ENCODE results near the gene LRRK2.
"Not testable (repeated sequence)": the region's sequence is repeated elsewhere in the genome, so short reads cannot be mapped to it uniquely, and the experiment has no call there.

The LRRK2 gene

DNA sequence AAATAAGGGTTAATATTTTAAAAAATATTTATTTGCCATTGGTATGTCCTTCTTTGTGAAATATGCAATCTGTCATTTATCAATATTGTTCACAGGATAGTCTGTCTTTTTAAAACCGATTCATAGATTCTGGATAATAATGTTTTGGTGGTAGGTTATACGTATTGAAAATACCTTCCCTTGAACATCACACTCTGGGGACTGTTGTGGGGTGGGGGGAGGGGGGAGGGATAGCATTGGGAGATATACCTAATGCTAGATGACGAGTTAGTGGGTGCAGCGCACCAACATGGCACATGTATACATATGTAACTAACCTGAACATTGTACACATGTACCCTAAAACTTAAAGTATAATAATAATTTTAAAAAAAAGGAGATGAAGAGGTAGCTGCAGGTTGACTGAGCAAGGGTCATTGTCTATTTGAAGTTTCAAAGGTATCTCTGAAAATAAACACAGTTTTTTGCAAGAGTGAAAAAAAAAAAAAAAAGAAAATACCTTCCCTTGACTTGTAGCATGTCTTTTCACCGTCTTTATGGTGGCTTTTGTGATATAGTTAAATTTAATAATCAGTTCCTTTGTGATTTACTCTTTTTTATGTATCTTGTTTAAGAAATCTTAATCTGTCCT, 19.8 kb downstream of the LRRK2 start:
- H3K27me3 Mint-ChIP-seq; H3K36me3 Mint-ChIP-seq (ENCODE audit: insufficient read depth); H3K27ac Mint-ChIP-seq; H3K9me3 Mint-ChIP-seq; DNase-seq; H3K4me1 Mint-ChIP-seq (ENCODE audit: low read depth in 2 of 2); ATAC-seq (replicated peaks); H3K4me3 Mint-ChIP-seq: not testable (repeated sequence)

- no peak for ATAC-seq (replicated peaks)
- no peak for DNase-seq
- no peaks in the 10 kb centered on the region for H3K36me3 Mint-ChIP-seq (ENCODE audit: insufficient read depth)
- no peaks in the 10 kb centered on the region for H3K9me3 Mint-ChIP-seq
- H3K27me3 Mint-ChIP-seq, result no peaks in the 10 kb centered on the region
- H3K27ac Mint-ChIP-seq, result no peak overlapping the region
- no peaks in the 10 kb centered on the region for H3K4me1 Mint-ChIP-seq (ENCODE audit: low read depth in 2 of 2)
- no peak overlapping the region for H3K4me3 Mint-ChIP-seq
Measured at GRCh38 chr12:40248034-40248433, 23.2 kb downstream of the LRRK2 start.

GRCh38 chr12:40248585-40249297, 23.9 kb downstream of the LRRK2 start:
- ATAC-seq (replicated peaks) (no peak), DNase-seq (no peak)
- Mint-ChIP-seq H3K9me3 (no peaks in the 10 kb centered on the region), H3K36me3 (ENCODE audit: insufficient read depth) (no peaks in the 10 kb centered on the region), H3K27me3 (no peaks in the 10 kb centered on the region), H3K27ac (no peak overlapping the region), H3K4me3 (no peak overlapping the region), H3K4me1 (ENCODE audit: low read depth in 2 of 2) (no peaks in the 10 kb centered on the region)

- H3K4me1 Mint-ChIP-seq (ENCODE audit: low read depth in 2 of 2); ATAC-seq (replicated peaks); DNase-seq; H3K9me3 Mint-ChIP-seq; H3K4me3 Mint-ChIP-seq; H3K36me3 Mint-ChIP-seq (ENCODE audit: insufficient read depth); H3K27ac Mint-ChIP-seq; H3K27me3 Mint-ChIP-seq: not testable (repeated sequence)
Measured at GRCh38 chr12:40250652-40251051, 25.9 kb downstream of the LRRK2 start.

DNA sequence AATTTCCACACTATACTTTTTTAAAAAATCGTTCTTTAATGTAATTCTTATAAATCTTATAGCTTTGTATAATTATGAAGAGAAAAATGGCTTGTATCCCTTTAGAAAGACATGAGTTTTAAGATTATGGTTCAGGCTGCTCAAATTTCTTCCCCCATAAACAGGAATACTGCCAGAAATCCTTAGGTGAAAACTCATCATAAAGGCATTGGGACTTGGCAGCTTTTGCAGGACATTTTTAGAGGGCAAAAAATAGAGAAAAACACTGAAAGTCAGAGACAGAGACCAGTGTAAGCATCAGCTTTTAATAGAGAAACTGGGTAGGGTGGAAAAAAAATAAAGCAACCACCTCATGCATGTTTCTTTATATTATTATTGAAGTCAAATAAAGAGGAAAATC, 29.1 kb downstream of the LRRK2 start:
- Mint-ChIP-seq H3K4me1 (ENCODE audit: low read depth in 2 of 2) (no peaks in the 10 kb centered on the region), H3K36me3 (ENCODE audit: insufficient read depth) (no peaks in the 10 kb centered on the region), H3K27me3 (no peaks in the 10 kb centered on the region), H3K9me3 (no peaks in the 10 kb centered on the region), H3K27ac (no peak overlapping the region), H3K4me3 (no peak overlapping the region)
- ATAC-seq (replicated peaks) (no peak), DNase-seq (no peak)

- no peak for DNase-seq
- no peaks in the 10 kb centered on the region for H3K36me3 Mint-ChIP-seq (ENCODE audit: insufficient read depth)
- H3K27ac Mint-ChIP-seq, result no peak overlapping the region
- no peaks in the 10 kb centered on the region for H3K9me3 Mint-ChIP-seq
- H3K4me3 Mint-ChIP-seq, result no peak overlapping the region
- H3K4me1 Mint-ChIP-seq (ENCODE audit: low read depth in 2 of 2), result no peaks in the 10 kb centered on the region
- no peaks in the 10 kb centered on the region for H3K27me3 Mint-ChIP-seq
- no peak for ATAC-seq (replicated peaks)
Measured at GRCh38 chr12:40254455-40255085, 29.8 kb downstream of the LRRK2 start.

DNA sequence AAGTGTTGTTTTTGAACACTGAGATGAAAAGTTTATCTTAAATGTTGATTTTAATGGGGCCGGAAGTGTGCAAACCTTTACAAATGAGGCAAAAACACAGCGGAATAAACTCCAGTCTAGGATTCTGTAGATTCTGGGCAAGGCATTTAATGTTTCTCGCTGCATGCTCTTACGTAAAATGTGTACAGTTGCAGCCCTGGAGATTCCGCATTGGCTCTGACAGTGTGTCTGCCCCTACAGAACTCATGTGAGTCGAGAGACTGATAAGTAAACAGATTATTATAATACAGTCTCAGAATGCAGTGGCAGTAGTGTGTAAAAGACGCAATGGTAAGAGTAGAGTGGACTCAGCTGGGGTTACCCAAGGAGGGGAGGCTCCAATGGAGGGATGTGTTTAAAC, 33.6 kb downstream of the LRRK2 start:
- no peak overlapping the region for H3K4me3 Mint-ChIP-seq
- H3K27me3 Mint-ChIP-seq, result no peaks in the 10 kb centered on the region
- no peak for ATAC-seq (replicated peaks)
- no peak overlapping the region for H3K27ac Mint-ChIP-seq
- DNase-seq, result no peak
- no peaks in the 10 kb centered on the region for H3K4me1 Mint-ChIP-seq (ENCODE audit: low read depth in 2 of 2)
- H3K36me3 Mint-ChIP-seq (ENCODE audit: insufficient read depth), result no peaks in the 10 kb centered on the region
- H3K9me3 Mint-ChIP-seq, result peaks cover 0 to 7% of the 10 kb centered on the region in 2 donors

- Mint-ChIP-seq H3K4me1 (ENCODE audit: low read depth in 2 of 2) (no peaks in the 10 kb centered on the region), H3K9me3 (peaks cover 0 to 7% of the 10 kb centered on the region in 2 donors), H3K36me3 (ENCODE audit: insufficient read depth) (no peaks in the 10 kb centered on the region), H3K27me3 (no peaks in the 10 kb centered on the region), H3K27ac (no peak overlapping the region), H3K4me3 (no peak overlapping the region)
- ATAC-seq (replicated peaks) (no peak), DNase-seq (no peak)
Measured at GRCh38 chr12:40261937-40262336, 37.1 kb downstream of the LRRK2 start.

GRCh38 chr12:40262657-40263056, 37.9 kb downstream of the LRRK2 start:
- no peak overlapping the region for H3K27ac Mint-ChIP-seq
- no peak for ATAC-seq (replicated peaks)
- H3K36me3 Mint-ChIP-seq (ENCODE audit: insufficient read depth), result no peaks in the 10 kb centered on the region

GRCh38 chr12:40263616-40264409, 39.0 kb downstream of the LRRK2 start:
- ATAC-seq (replicated peaks) (no peak), DNase-seq (no peak)
- Mint-ChIP-seq H3K27ac (no peak overlapping the region), H3K4me1 (ENCODE audit: low read depth in 2 of 2) (no peaks in the 10 kb centered on the region), H3K4me3 (no peak overlapping the region), H3K27me3 (no peaks in the 10 kb centered on the region), H3K9me3 (peaks cover 0 to 7% of the 10 kb centered on the region in 2 donors), H3K36me3 (ENCODE audit: insufficient read depth) (no peaks in the 10 kb centered on the region)

More at GRCh38 chr12:40262657-40263056, 37.9 kb downstream of the LRRK2 start:
- peaks cover 0 to 7% of the 10 kb centered on the region in 2 donors for H3K9me3 Mint-ChIP-seq
- H3K4me1 Mint-ChIP-seq (ENCODE audit: low read depth in 2 of 2), result no peaks in the 10 kb centered on the region
- H3K27me3 Mint-ChIP-seq, result no peaks in the 10 kb centered on the region
- DNase-seq, result no peak
- H3K4me3 Mint-ChIP-seq, result no peak overlapping the region

GRCh38 chr12:40271981-40272664, 47.3 kb downstream of the LRRK2 start:
- no peaks in the 10 kb centered on the region for H3K36me3 Mint-ChIP-seq (ENCODE audit: insufficient read depth)
- H3K27me3 Mint-ChIP-seq, result no peaks in the 10 kb centered on the region
- H3K9me3 Mint-ChIP-seq, result no peaks in the 10 kb centered on the region
- ATAC-seq (replicated peaks) (no peak), DNase-seq (no peak)
- no peak overlapping the region for H3K27ac Mint-ChIP-seq
- no peaks in the 10 kb centered on the region for H3K4me1 Mint-ChIP-seq (ENCODE audit: low read depth in 2 of 2)
- no peak overlapping the region for H3K4me3 Mint-ChIP-seq

- Mint-ChIP-seq H3K4me1 (ENCODE audit: low read depth in 2 of 2) (no peaks in the 10 kb centered on the region), H3K27me3 (no peaks in the 10 kb centered on the region), H3K27ac (no peak overlapping the region), H3K4me3 (no peak overlapping the region), H3K36me3 (ENCODE audit: insufficient read depth) (peaks cover 2% of the 10 kb centered on the region), H3K9me3 (no peaks in the 10 kb centered on the region)
- DNase-seq (no peak), ATAC-seq (replicated peaks) (no peak)
Measured at GRCh38 chr12:40281791-40282364, 57.1 kb downstream of the LRRK2 start.

GRCh38 chr12:40286583-40286982, 61.8 kb downstream of the LRRK2 start:
- Mint-ChIP-seq H3K4me1 (ENCODE audit: low read depth in 2 of 2) (no peaks in the 10 kb centered on the region), H3K9me3 (no peaks in the 10 kb centered on the region), H3K4me3 (no peak overlapping the region), H3K27ac (no peak overlapping the region), H3K36me3 (ENCODE audit: insufficient read depth) (peaks cover 2% of the 10 kb centered on the region), H3K27me3 (no peaks in the 10 kb centered on the region)
- ATAC-seq (replicated peaks) (no peak), DNase-seq (no peak)

All from effector memory CD8-positive, alpha-beta T cell (primary cell).